CD4-positive, alpha-beta T cell treated with Interferon alpha-2 for 1 hour (primary cell): ENCODE results near the gene CEBPG.

ENCODE experiments used
- DNase-seq, 2 donors: peaks; one replicate each; pipeline ENCODE4 v3.0.0-alpha.2; 2020 to 2022

Gene CEBPG

GRCh38 chr19:33373453-33374235 is at the start of gene CEBPG:
TSS of gene CEBPG (plus strand) at chr19:33373709. CDS start at chr19:33379240, 5,531 bp downstream.
- DNase-seq = peak; percentile 90 to 96

GRCh38 chr19:33324628-33325027 is 48.9 kb upstream of the CEBPG start:
- DNase-seq = no peak

DNA sequence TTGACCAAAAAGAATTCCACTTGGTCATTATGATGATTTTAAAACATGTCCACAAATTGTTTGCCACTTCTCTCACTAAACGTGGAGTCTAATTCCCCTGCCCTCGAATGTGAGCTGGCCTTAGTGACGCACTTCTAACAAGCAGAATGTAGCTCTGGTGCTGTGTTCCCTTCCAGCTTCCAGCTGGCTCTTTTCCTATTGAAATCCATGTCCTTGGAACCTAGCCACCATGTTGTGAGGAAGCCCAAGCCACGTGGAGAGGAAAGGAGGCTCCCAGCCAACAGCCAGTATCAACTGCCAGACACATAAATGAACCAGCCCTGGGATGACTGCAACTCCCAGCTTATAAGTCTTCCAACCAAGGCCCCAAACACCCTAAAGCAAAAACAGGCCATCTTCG is 47.6 kb upstream of the CEBPG start:
- no peak for DNase-seq

- DNase-seq = no peak
Measured at GRCh38 chr19:33329060-33329459, 44.4 kb upstream of the CEBPG start.

- no peak for DNase-seq
Measured at GRCh38 chr19:33329736-33330135, 43.8 kb upstream of the CEBPG start.

- peak in 1 of 2 donors; percentile 14 for DNase-seq
Measured at GRCh38 chr19:33332248-33332647, 41.3 kb upstream of the CEBPG start.

DNA sequence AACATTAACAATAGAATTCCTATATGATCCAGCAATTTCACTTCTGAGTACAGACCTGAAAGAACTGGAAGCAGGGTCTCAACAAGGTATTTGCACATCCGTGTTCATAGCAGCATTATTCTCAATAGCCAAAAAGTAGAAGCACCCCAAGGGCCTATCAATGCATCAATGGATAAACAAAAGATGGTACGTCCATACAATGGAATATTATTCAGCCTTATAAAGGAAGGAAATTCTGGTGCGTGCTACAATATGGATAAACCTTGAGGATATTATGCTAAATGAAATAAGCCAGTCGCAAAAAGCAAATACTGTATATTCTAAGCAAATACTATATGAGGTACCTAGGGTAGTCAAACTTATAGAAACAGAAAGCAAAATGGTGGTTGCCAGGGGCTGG is 40.4 kb upstream of the CEBPG start:
- no peak for DNase-seq

DNA sequence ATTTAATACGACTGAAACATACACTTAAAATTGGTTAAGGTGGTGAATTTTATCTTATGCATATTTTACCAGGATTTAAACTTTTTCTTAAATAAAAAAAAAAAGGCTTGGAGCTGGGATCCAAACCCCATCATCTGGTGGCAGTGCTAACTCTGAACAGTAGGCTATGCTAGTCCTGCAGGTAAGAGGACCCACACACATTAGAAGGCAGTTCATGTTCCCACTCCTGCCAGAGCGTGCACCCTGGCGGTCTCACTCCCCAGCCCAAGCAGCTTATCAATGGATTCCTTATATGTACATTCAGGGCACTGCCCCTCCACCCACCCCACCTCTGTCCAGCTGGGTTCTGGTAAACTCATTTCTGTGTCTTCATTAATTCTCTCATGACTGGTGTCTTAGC is 39.9 kb upstream of the CEBPG start:
- no peak for DNase-seq

DNA sequence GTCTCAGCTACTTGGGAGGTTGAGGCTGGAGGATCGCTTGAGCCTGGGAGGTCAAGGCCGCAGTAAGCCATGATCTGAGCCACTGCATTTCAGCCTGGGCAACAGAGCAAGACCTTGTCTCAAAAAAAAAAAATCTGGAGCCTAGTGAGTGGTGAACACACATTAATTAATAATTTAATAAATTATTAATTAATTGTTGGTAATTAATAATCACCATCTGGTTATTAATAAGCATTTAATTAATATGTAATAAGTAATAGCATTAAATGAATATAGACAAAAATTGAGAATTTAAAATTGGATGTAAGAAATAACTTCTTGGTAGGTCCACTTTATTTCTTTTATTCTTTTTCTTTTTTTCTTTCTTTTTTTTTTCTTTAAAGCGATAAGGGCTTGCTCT is 39.2 kb upstream of the CEBPG start:
- DNase-seq = no peak

DNA sequence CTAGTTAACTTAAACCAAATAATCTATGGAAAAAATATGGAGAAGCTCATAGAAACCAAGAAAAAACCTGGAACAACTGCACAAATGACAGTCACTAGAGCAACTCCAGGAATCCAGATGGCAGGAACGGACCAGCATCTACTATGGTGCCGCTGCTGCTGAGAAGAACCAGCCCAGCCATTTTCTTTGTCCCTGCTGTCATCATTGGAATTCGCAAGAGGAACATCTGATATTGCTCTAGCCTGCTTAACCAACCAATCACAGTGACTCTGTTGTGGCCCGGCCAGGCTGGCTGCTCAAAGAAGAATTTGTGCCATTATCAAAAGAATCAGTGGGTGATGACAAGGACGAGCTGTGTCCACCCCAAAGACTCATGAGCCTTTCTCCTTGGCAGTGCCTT is 38.1 kb upstream of the CEBPG start:
- DNase-seq = no peak

GRCh38 chr19:33339016-33339984 is 34.2 kb upstream of the CEBPG start:
- no peak for DNase-seq

GRCh38 chr19:33340991-33341390 is 32.5 kb upstream of the CEBPG start:
- DNase-seq = no peak

GRCh38 chr19:33343301-33343700 is 30.2 kb upstream of the CEBPG start:
- DNase-seq = no peak

DNA sequence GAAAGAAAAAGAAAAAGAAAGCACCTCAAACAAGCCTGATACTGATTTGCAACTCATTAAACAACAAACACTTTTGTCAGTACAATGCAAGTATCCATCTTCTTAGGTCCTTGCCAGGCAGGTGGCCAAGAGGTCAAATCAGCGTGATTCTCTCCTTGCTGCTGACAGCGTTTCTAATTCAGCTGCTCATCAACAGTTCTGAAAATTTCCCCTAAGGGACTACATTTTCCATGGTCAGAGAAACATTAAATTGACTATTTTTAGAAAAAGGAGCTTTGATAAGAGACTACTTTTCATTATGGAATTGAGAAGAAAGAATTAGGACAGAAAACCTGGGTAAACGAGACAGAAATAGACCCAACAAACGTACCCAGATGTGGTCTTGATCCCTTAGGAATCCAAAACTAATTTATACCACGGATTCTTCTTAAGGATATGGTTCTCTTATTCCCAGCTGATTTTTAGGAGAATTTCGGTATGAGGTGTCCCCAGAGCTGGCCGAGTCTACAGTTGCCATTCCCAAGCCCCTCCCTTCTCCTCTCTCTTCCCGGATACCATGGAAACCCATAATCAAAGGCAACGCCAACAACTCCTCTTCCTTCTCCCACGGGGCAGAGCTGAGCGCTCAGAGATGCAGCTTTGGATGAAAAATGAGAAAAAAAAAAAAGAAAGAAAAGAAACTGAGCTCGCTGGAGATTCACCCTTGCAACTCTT is 29.5 kb upstream of the CEBPG start:
- no peak for DNase-seq

- no peak for DNase-seq
Measured at GRCh38 chr19:33344573-33344925, 29.0 kb upstream of the CEBPG start.

DNA sequence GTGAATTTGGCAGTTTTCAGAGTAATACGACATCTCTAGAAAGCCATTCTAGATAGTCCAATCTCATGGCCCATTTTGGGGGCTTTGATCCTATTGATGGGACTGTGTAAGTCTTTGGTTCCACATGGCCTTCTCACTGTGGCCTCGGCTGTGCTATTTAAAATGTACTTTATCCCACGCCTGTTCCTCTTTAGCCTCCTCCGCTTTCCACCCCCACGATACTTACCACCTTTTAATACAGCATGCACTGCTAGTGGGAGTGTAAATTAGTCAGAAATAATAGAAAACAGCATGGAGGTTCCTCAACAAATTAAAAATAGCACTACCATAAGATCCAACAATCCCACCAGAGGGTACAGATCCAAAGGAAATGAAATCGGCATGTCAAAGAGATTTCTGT is 28.3 kb upstream of the CEBPG start:
- DNase-seq = no peak

DNA sequence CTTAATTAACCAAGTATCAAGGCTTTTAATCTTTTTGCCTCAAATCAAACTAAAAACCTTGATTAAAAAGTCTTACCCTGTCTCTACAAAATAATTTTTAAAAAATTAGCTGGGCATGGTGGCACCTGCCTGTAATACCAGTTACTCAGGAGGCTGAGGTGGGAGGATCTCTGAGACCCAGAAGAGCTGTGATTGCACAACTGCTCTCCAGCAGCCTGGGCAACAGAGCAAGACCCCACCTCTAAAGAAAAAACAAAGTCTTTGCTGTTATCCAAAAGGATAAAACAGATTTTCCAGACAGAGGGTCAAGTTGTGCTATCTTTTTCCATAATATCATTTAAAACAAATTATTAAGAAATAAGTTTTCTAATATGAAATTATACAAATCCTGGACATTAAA is 26.8 kb upstream of the CEBPG start:
- no peak for DNase-seq

DNA sequence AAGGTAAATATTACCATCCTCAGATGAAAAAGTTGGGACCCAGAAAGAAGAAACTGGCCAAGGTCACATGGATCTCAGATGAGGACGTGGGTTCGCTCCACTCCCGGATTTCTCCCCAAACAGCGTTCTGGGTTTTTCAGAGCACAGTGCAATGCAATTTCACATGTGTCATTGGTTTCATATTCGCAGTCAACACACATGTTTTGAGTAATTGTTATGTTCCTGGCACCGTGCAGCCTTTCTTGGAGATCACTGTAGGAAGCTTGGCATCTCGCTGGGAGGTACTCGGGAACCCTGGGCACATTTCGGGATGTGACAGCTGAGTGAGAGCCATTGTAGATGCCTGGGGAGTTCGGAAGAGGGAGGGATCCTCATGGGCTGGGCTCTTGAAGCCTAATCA is 26.2 kb upstream of the CEBPG start:
- no peak for DNase-seq

DNA sequence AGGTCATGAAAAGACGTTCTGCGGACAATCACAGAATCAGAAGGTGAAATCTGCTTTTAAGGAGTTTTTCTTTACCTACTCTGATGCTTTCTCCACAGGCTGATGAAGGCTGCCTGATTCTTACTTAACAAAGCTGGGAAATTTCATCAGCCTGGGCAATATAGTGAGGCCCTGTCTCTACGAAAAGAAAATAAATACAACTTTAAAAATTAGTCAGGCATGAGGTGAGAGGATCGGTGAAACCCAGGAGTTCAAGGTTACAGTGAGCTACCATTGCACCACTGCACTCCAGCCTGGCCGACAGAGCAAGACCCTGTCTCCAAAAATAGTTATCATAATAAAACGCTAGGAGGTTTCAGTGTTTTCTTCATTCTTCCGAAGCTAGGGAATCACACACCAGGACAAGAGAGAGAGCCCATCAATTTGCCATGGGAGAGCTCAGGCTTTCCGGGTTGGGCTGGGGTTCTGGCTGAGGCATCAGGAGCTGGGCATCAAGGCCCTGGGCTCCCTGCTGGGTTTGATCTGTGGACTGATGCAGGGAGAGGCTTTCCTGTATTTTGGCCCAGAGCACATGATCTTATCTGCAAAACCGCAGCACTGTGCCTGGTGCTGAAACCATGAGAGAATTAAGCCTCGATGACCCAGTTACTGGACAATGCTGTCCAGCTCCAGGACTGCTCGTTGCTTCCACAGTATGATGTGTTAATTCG is 25.1 kb upstream of the CEBPG start:
- no peak for DNase-seq

DNA sequence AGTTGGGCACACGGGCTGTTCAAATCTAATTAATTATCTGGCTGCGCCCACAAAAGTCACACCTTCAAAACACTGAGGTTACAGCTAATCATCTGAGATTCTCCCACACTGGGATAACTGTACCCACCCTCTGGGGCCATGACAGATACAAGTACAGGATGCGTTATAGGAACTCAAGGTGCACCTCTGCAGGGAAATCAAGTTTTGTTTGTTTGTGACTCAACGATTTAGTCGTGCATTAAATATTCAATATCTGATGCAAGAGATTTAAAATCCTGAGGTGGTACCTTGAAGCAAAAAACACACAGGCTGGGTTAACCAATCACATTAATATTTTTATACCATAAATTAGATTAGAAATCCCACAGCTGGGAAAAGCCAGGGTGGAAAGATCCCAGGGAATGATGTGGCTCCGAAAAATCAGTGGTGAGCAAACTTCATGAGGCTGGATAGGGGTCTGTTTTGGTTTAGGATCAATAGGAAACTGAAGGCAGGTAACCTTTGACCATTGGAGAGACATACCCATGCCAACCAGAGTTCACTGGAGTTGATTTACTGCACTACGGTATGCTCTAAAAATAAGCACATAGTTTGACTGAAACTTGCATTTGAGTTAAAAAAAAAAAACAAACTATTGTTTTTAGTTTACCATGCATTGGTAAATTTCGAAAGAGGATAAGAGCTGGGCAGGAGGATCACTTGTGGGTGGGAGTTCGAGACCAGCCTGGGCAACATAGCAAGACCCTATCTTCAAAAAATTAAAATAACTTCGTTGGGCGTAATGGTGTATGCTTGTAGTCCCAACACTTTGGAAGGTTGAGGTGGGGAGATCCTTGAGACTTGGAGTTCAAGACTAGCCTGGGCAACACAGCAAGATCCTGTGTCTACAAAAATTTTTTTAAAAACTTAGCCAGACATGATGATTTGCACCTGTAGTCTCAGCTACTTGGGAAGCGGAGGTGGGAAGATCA is 23.9 kb upstream of the CEBPG start:
- no peak for DNase-seq

- DNase-seq = no peak
Measured at GRCh38 chr19:33350538-33351309, 22.8 kb upstream of the CEBPG start.
